OCI-LY7 (cell line): Measurements from ENCODE around the gene KIF5A.

Experiments used
- CTCF ChIP-seq: fragments of 200-600 bp; sonication (generic); conservative IDR thresholded peaks from 2 replicates; pipeline ENCODE4 v1.5.1; 2014; ENCODE audit warnings: mild to moderate bottlenecking, antibody characterized with exemption, low read length, moderate library complexity, mixed read lengths
- EZH2phosphoT487 ChIP-seq: fragments of 200-600 bp; sonication (generic); IDR thresholded peaks from 2 replicates; pipeline ENCODE4 v1.6.1; 2018; ENCODE audit warnings: low read depth, borderline replicate concordance, mild to moderate bottlenecking, mixed run types, antibody characterized with exemption, low read length, moderate library complexity, mixed read lengths

DNA sequence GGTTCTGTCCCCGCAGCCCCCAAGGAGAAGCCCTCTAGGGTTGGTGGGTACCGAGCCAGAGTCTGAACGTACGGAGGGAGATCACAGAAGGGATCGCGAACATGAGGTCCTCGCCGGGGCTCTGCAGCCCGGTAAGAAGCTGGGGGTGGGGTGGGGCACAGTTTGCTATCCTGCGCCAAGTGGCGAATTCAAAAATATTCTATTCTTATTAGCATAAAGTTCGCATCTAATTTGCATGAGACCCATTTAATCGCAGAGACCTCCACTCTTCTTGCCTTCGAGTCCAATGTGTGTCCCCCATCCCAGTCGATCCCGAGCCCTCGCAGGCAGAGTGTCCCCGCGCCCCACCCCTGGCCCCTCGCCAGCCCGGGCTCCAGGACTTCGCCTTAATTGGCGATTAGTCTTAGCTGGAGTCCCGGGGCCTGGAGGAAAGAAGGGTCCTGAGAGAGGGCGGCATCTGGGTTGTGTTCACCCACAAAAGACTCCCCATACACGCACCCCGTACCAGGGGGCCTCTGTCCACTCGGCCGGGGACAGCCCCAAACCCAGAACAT, 60.8 kb downstream of the KIF5A start:
- no peak for TF ChIP-seq CTCF
- no peak for TF ChIP-seq EZH2phosphoT487
